ENCODE results near the gene ZSCAN25.

ZSCAN25 gene

DNA sequence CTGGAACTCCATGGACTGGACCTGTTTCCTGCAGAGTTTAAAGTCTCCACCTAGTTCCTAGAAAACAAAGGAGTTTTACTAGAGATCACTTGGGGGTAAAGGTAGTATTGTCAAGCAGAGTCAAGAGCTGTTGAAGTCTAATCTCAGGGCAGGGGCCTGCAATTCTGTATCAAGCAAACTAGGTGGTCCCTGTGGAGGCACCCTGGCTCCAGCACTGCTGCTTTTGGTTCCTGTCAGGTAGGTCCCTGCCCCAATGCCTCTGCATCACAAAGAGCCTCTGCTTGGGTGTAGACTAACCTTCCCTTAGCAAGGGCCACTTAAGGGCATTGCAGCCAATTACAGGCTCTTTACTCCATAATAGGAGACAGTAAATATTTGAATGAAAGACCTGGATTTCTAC, 22.5 kb downstream of the ZSCAN25 start:
- H3K4me3 ChIP-seq (ENCODE audit: low read depth, low read length) = no peak overlapping the region
- in situ Hi-C loops (cut with HindIII; ENCODE audit: low sequenced_read_pairs) = no loop called here
- no peak for DNase-seq (ENCODE audit: low read depth, low spot score)
- TF ChIP-seq, protein P1, sequence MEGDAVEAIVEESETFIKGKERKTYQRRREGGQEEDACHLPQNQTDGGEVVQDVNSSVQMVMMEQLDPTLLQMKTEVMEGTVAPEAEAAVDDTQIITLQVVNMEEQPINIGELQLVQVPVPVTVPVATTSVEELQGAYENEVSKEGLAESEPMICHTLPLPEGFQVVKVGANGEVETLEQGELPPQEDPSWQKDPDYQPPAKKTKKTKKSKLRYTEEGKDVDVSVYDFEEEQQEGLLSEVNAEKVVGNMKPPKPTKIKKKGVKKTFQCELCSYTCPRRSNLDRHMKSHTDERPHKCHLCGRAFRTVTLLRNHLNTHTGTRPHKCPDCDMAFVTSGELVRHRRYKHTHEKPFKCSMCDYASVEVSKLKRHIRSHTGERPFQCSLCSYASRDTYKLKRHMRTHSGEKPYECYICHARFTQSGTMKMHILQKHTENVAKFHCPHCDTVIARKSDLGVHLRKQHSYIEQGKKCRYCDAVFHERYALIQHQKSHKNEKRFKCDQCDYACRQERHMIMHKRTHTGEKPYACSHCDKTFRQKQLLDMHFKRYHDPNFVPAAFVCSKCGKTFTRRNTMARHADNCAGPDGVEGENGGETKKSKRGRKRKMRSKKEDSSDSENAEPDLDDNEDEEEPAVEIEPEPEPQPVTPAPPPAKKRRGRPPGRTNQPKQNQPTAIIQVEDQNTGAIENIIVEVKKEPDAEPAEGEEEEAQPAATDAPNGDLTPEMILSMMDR (IDR thresholded peaks at IDR 0.05; ENCODE audit: low read depth, low read length) = no peak

DNA sequence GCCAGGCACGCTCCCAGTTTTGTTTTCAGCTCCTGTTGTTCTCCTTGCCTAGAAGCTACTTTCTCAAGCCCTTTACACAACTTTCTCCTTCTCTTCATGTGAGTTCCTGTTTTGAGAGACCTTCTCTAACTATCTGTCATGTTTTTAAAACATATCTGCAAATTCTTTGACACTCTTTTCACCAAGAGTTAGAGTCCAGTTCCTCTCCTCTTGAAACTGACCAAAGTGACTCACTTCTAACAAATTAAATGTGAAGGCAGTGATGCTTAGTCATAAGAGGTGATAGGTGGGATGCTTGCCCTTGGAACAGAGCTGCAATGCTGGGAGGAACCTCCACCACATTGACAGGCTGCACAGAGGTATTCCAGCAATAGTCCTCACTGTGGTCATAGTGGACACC, 25.3 kb downstream of the ZSCAN25 start:
- H3K4me3 ChIP-seq (ENCODE audit: low read depth, low read length) = no peak overlapping the region
- in situ Hi-C loops (cut with HindIII; ENCODE audit: low sequenced_read_pairs) = no loop called here
- TF ChIP-seq, protein P1 (IDR thresholded peaks at IDR 0.05; ENCODE audit: low read depth, low read length) = no peak
- DNase-seq (ENCODE audit: low read depth, low spot score) = no peak

DNA sequence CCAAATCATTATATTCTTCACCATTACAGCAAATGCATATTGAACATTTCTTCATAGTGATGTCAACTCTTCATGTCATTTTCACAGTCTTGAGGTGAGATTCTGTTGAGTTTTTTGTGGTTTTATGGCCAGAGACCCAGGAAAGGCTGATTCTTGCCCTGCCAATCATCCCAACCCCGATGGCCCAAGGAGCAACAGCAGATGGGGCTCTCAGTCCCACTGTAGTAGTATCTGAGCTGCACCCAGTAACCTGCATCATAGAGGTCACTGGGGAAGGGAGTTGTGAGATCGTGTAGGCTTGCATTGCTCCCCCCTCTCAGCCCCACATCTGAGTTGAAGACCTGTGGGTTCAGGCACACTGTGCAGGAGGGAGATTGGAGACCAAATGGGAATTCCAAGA, 26.7 kb downstream of the ZSCAN25 start:
- in situ Hi-C loops (cut with HindIII; ENCODE audit: low sequenced_read_pairs) = no loop called here

DNA sequence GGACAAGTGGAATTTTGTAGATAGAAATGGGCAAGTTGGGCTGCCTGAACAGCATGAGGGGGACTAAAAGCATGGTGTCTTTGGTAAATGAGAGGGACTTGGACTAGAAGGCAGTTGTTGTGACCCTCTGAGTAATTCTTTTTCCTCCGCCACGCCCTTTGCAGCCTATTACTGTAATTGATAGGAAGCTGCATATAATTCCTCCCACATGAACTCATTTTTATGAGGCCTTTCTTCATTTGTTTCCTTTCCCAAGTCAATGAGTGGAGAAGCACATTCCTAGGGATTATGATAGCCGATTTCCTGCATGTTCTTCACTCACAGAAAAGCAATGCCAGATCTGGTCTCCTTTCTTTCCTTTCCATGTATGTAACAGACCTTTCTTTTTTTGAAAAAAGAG, 27.7 kb downstream of the ZSCAN25 start:
- no peak for DNase-seq (ENCODE audit: low read depth, low spot score)
- in situ Hi-C loops (cut with HindIII; ENCODE audit: low sequenced_read_pairs) = no loop called here
- TF ChIP-seq, protein P1 (IDR thresholded peaks at IDR 0.05; ENCODE audit: low read depth, low read length) = no peak
- H3K4me3 ChIP-seq (ENCODE audit: low read depth, low read length) = no peak overlapping the region

More for the DNA sequence above, 26.7 kb downstream of the ZSCAN25 start:
- H3K4me3 ChIP-seq (ENCODE audit: low read depth, low read length) = no peak overlapping the region
- TF ChIP-seq, protein P1 (IDR thresholded peaks at IDR 0.05; ENCODE audit: low read depth, low read length) = no peak
- DNase-seq (ENCODE audit: low read depth, low spot score) = no peak

DNA sequence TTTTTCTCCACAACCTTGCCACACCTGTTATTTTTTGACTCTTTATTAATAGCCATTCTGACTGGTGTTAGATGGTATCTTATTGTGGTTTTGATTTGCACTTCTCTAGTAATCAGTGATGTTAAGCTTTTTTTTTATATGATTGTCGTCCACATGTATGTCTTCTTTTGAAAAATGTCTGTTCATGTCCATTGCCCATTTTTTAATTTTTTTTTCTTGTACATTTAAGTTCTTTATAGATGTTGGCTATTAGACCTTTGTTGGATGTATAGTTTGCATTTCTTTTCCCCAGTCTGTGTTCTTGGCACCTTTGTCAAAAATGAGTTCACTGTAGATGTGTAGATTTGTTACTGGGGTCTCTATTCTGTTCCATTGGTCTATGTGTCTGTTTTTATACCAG, 28.8 kb downstream of the ZSCAN25 start:
- in situ Hi-C loops (cut with HindIII; ENCODE audit: low sequenced_read_pairs) = no loop called here
- TF ChIP-seq, protein P1 (IDR thresholded peaks at IDR 0.05; ENCODE audit: low read depth, low read length) = no peak
- H3K4me3 ChIP-seq (ENCODE audit: low read depth, low read length) = no peak overlapping the region
- no peak for DNase-seq (ENCODE audit: low read depth, low spot score)

DNA sequence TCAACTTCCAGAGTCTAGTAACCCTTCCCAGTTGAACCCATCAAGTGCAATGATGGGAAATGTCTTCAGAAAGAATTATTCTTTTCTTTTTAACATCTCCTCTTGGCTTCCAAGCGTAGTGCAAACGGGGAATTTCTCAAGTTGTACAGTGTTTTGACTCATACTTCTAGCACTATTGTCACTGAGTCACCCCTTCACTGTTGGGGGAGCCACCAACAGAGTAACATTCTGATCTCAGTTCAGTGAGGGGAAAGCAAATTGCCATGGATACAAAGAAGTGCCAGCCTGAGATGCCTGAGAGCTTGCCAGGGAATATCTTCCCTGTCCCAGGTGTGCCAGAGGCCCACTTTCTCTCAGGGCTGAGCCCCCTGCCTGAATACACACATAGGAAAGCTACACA, 32.1 kb downstream of the ZSCAN25 start:
- no peak for DNase-seq (ENCODE audit: low read depth, low spot score)
- in situ Hi-C loops (cut with HindIII; ENCODE audit: low sequenced_read_pairs) = no loop called here
- TF ChIP-seq, protein P1 (IDR thresholded peaks at IDR 0.05; ENCODE audit: low read depth, low read length) = no peak
- no peak overlapping the region for H3K4me3 ChIP-seq (ENCODE audit: low read depth, low read length)

DNA sequence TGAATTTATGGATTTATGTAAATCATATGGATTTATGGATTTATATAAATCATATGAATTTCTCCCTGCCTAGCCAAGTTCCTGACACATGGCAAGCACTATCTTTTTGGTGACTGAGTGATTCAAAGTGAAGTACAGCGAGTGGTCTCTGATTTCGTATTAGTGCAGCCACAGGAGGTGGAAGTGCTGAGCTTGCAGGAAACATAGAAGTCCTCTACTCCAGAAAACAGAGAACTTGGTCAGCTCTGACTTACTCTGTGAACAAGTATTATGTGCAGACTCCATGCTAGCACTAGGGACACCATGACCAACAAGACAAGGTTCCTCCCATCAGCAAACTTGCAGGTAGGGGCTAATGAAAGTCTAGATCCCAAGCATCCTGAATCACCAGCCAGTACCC, 34.5 kb downstream of the ZSCAN25 start:
- DNase-seq (ENCODE audit: low read depth, low spot score) = no peak
- in situ Hi-C loops (cut with HindIII; ENCODE audit: low sequenced_read_pairs) = no loop called here
- H3K4me3 ChIP-seq (ENCODE audit: low read depth, low read length) = no peak overlapping the region
- TF ChIP-seq, protein P1 (IDR thresholded peaks at IDR 0.05; ENCODE audit: low read depth, low read length) = no peak

All from astrocyte of the spinal cord (primary cell).